Measurements from ENCODE around the gene KCNG4. TPM values are rescaled to one million over a fixed set of nuclear protein-coding genes. Genes with fewer than 3 reads are reported as not detected.

The KCNG4 gene
- total and polyA plus RNA-seq, 2 donors (not counting 3 experiments of a cell fraction or from before 2014, with no cell fraction given): not detected

GRCh38 chr16:84212631-84213030, 27.2 kb downstream of the KCNG4 start:
- H2AFZ ChIP-seq (ENCODE audit: low read depth, low read length): no peak overlapping the region
- no peaks in the 10 kb centered on the region for H4K20me1 ChIP-seq (replicated peaks; ENCODE audit: control insufficient read depth, extremely low read depth, insufficient read depth, low read length)
- H3K9me1 ChIP-seq (replicated peaks; ENCODE audit: control insufficient read depth, extremely low read depth, insufficient read depth, low read length): no peaks in the 10 kb centered on the region
- dilution Hi-C loops (cut with MboI; ENCODE audit: extremely low pct_ligation_motif_present, low sequenced_read_pairs) (no loop called here), intact Hi-C loops (cut with micrococcal nuclease) (no loop called here)
- CTCF ChIA-PET: no interaction called here
- peaks cover 5 to 6% of the 10 kb centered on the region in 2 experiments for H3K27me3 ChIP-seq (ENCODE audit: control insufficient read depth in 2 of 2, insufficient read depth in 2 of 2, low read length in 2 of 2)
- FAIRE-seq: no peak
- BruUV-seq (replicated peaks): no TSS peak
- H3K79me2 ChIP-seq (ENCODE audit: control insufficient read depth, insufficient read depth, low read length): no peaks in the 10 kb centered on the region
- TF ChIP-seq GATA2 (IDR thresholded peaks at IDR 0.05; ENCODE audit: insufficient read depth, insufficient read length, low read depth, low read length) (no peak), CTCF (IDR thresholded peaks at IDR 0.05; ENCODE audit: extremely low read depth in 1 of 2, insufficient read depth in 1 of 2, low read depth in 1 of 2, low read length in 2 of 2) (no peak), POLR2AphosphoS5 (IDR thresholded peaks at IDR 0.05; ENCODE audit: insufficient read depth, low read depth, low read length) (no peak), POLR2A (IDR thresholded peaks at IDR 0.05; ENCODE audit: low read depth, low read length) (no peak), EZH2 (IDR thresholded peaks at IDR 0.05; ENCODE audit: borderline replicate concordance, low read depth, low read length, severe bottlenecking) (no peak), MYC (IDR thresholded peaks at IDR 0.05; ENCODE audit: low read depth, low read length) (no peak), FOS (IDR thresholded peaks at IDR 0.05; ENCODE audit: borderline replicate concordance, insufficient read depth, low read length) (no peak), MAX (IDR thresholded peaks at IDR 0.05; ENCODE audit: insufficient read depth, insufficient read length) (no peak), JUN (IDR thresholded peaks at IDR 0.05; ENCODE audit: borderline replicate concordance, insufficient read depth, insufficient read length, low read depth) (no peak)
- no peak for DNase-seq (ENCODE audit: low read depth, low spot score)
- no peaks in the 10 kb centered on the region for H3K36me3 ChIP-seq (ENCODE audit: control insufficient read depth in 2 of 2, extremely low read depth in 1 of 2, insufficient read depth in 2 of 2, low read length in 2 of 2)
- POLR2A ChIA-PET: no interaction called here
- H3K4me1 ChIP-seq (ENCODE audit: control insufficient read depth, extremely low read depth, insufficient read depth, low read length): no peaks in the 10 kb centered on the region
- H3K9me3 ChIP-seq (replicated peaks; ENCODE audit: control insufficient read depth, insufficient read depth, low read length): no peaks in the 10 kb centered on the region
- H3K4me3 ChIP-seq (replicated peaks in 1 of 3; ENCODE audit: insufficient read depth in 1 of 3, low read depth in 1 of 3, low read length in 3 of 3): no peak overlapping the region
- no peak overlapping the region for H3K27ac ChIP-seq (ENCODE audit: insufficient read depth, low read depth, low read length)
- no peak overlapping the region for H3K4me2 ChIP-seq (ENCODE audit: insufficient read depth, low read length)
- H3K9ac ChIP-seq (replicated peaks; ENCODE audit: extremely low read depth, insufficient read depth, low read length): no peak overlapping the region
